ENCODE results near the gene PDE3B.

PDE3B gene

GRCh38 chr11:14644226-14645014 lies 816 bp downstream of the PDE3B start:
- H3K27ac Mint-ChIP-seq = peak overlapping the region; percentile 39

GRCh38 chr11:14645015-14645912 lies 1.7 kb downstream of the PDE3B start:
- H3K4me3 Mint-ChIP-seq = peak overlapping the region; percentile 85

More at GRCh38 chr11:14644226-14645014, 816 bp downstream of the PDE3B start:
- DNase-seq = peak; percentile 70
- H3K9me3 Mint-ChIP-seq = no peaks in the 10 kb centered on the region
- H3K4me3 Mint-ChIP-seq = peak overlapping the region; percentile 85
- TF ChIP-seq CTCF (IDR thresholded peaks at IDR 0.05) = no peak
- peaks cover 50% of the 10 kb centered on the region for H3K4me1 Mint-ChIP-seq
- peaks cover 1% of the 10 kb centered on the region for H3K36me3 Mint-ChIP-seq (ENCODE audit: low read depth)
- no peaks in the 10 kb centered on the region for H3K27me3 Mint-ChIP-seq (ENCODE audit: low read depth, poor library complexity)

GRCh38 chr11:14645985-14646900 lies 2.6 kb downstream of the PDE3B start:
- peaks cover 10% of the 10 kb centered on the region for H3K9me3 Mint-ChIP-seq
- TF ChIP-seq CTCF (IDR thresholded peaks at IDR 0.05) = no peak
- no peak overlapping the region for H3K27ac Mint-ChIP-seq
- DNase-seq = no peak
- H3K27me3 Mint-ChIP-seq (ENCODE audit: low read depth, poor library complexity) = peaks cover 4% of the 10 kb centered on the region
- peak overlapping the region; percentile 85 for H3K4me3 Mint-ChIP-seq
- H3K36me3 Mint-ChIP-seq (ENCODE audit: low read depth) = peaks cover 20% of the 10 kb centered on the region
- H3K4me1 Mint-ChIP-seq = peaks cover 46% of the 10 kb centered on the region

More at GRCh38 chr11:14645015-14645912, 1.7 kb downstream of the PDE3B start:
- Mint-ChIP-seq H3K4me1 (peaks cover 46% of the 10 kb centered on the region), H3K27me3 (ENCODE audit: low read depth, poor library complexity) (peaks cover 3% of the 10 kb centered on the region), H3K36me3 (ENCODE audit: low read depth) (peaks cover 10% of the 10 kb centered on the region), H3K9me3 (peaks cover 2% of the 10 kb centered on the region), H3K27ac (peak overlapping the region; percentile 39)
- no peak for DNase-seq
- TF ChIP-seq CTCF (IDR thresholded peaks at IDR 0.05) = no peak

GRCh38 chr11:14650064-14650463 lies 6.5 kb downstream of the PDE3B start:
- Mint-ChIP-seq H3K27me3 (ENCODE audit: low read depth, poor library complexity) (peaks cover 6% of the 10 kb centered on the region), H3K9me3 (peaks cover 23% of the 10 kb centered on the region), H3K36me3 (ENCODE audit: low read depth) (peaks cover 35% of the 10 kb centered on the region), H3K27ac (no peak overlapping the region), H3K4me3 (no peak overlapping the region), H3K4me1 (peaks cover 34% of the 10 kb centered on the region)
- DNase-seq = no peak
- TF ChIP-seq CTCF (IDR thresholded peaks at IDR 0.05) = no peak

- DNase-seq = no peak
- Mint-ChIP-seq H3K36me3 (ENCODE audit: low read depth) (peaks cover 41% of the 10 kb centered on the region), H3K27me3 (ENCODE audit: low read depth, poor library complexity) (peaks cover 6% of the 10 kb centered on the region), H3K9me3 (peaks cover 23% of the 10 kb centered on the region), H3K4me3 (no peak overlapping the region), H3K4me1 (peaks cover 21% of the 10 kb centered on the region), H3K27ac (no peak overlapping the region)
- TF ChIP-seq CTCF (IDR thresholded peaks at IDR 0.05) = no peak
These were observed 9.5 kb downstream of the PDE3B start for GRCh38 chr11:14653090-14653489.

All from nephron progenitor cell (in vitro differentiated cells).